ENCODE results near the gene CMTM1. TPM values are rescaled to one million over a fixed set of nuclear protein-coding genes. Genes with fewer than 3 reads are reported as not detected.

The CMTM1 gene
- total and polyA plus RNA-seq, 2 experiments from 2014 or later: 1.4 to 1.9 TPM

DNA sequence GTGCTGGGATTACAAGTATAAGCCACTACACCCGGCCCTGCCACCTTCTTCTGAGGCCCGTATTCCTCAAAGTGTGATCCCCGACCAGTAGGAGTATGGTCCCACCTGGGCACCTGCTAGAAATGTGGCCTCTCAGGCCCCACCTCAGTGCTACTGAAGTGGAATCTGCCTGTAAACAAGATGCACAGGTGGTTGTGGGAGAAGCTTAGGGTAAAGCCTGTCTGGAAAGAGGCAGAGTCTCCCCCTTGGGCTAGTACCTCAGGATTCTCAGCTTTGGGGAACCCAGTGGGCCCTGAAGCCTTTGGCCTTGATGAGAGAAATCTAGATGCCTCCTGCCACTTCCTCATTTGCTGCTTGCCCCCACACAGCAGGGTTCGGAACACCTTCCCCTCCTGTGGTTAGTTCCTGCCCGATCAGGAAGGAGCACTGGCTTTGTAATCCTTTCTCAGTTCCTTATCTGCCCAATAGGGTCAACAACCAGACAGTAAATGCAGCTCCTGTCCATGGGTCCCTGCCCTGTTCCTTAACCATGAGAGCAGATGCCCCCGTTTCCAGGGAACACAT lies 41.6 kb upstream of the CMTM1 start:
- Histone ChIP-seq H3F3A (replicated peaks; ENCODE audit: low read depth) (no peaks in the 10 kb centered on the region), H3K4me3 (no peak overlapping the region), H3K27ac (ENCODE audit: low read depth) (no peak overlapping the region), H3K36me3 (ENCODE audit: insufficient read depth) (no peaks in the 10 kb centered on the region), H3K79me2 (replicated peaks; ENCODE audit: insufficient read depth) (no peaks in the 10 kb centered on the region), H2AFZ (no peak overlapping the region), H3K4me2 (no peak overlapping the region), H3K9me2 (ENCODE audit: insufficient read depth) (no peaks in the 10 kb centered on the region), H4K20me1 (replicated peaks; ENCODE audit: insufficient read depth) (no peaks in the 10 kb centered on the region; the same call in 1 of the 2 replicates), H3K4me1 (ENCODE audit: insufficient read depth) (no peaks in the 10 kb centered on the region), H3K27me3 (ENCODE audit: insufficient read depth) (no peaks in the 10 kb centered on the region)
- no peak overlapping the region for H3K4me3 Mint-ChIP-seq
- TF ChIP-seq ZNF331 (CRISPR knock-in tag; IDR thresholded peaks at IDR 0.05; ENCODE audit: low read depth) (no peak), ZNF114 (CRISPR knock-in tag; IDR thresholded peaks at IDR 0.05) (no peak)
- peaks cover 4% of the 10 kb centered on the region for H3K27me3 Mint-ChIP-seq (ENCODE audit: insufficient read depth, low read depth, poor library complexity)
- no peaks in the 10 kb centered on the region; the same call in 2 of the 3 replicates for H3K9me3 Mint-ChIP-seq
- ATAC-seq: no peak
- H3K36me3 Mint-ChIP-seq (ENCODE audit: low read depth): 0 out of 3 replicates have a peak, but pooled peaks cover 3% of the 10 kb centered on the region
- H3K4me1 Mint-ChIP-seq: no peaks in the 10 kb centered on the region
- DNase-seq (ENCODE audit: low spot score): no peak
- no peak overlapping the region for H3K27ac Mint-ChIP-seq

DNA sequence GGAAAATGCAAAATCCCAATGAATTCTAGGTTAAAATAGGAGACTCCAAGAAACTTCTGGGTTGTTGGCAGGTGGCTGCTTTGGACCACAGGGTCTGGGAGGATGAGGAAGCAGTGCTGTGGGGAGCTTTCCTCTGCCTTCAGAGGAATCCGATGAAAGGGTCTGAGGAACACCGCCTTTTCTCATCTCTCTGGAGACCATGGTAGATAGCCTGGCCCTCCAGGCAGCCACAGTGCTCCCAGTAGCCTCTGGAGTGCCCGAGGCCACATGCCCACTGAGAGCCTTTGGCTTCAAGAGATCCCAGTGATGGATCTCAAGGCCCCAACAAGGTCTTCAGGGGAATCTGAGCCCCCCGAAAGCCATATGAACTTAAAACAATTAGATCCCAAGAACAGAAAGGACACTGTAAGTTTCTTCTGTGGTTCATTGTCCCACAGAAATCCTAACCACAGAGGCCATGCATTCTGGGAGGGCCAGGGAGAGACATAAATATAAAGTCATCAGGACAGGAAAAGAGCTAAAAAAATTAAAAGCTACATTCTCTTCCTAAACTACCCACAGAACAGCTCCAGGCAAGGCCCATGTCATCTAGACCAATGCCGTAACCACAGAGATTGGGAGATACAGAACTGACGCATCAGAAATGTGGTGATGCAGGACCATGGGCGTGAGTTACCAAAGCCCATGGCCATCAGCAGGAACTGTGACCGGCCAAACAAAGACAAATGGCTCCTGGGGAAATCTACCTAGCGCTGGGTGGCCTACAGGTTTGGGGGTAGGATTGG lies 40.7 kb upstream of the CMTM1 start:
- H3F3A ChIP-seq (replicated peaks; ENCODE audit: low read depth): no peaks in the 10 kb centered on the region
- no peaks in the 10 kb centered on the region for H3K9me2 ChIP-seq (ENCODE audit: insufficient read depth)
- Mint-ChIP-seq H3K9me3 (no peaks in the 10 kb centered on the region; the same call in 2 of the 3 replicates), H3K4me3 (no peak overlapping the region), H3K4me1 (no peaks in the 10 kb centered on the region), H3K27ac (no peak overlapping the region), H3K27me3 (ENCODE audit: insufficient read depth, low read depth, poor library complexity) (peaks cover 6% of the 10 kb centered on the region), H3K36me3 (ENCODE audit: low read depth) (0 out of 3 replicates have a peak, but pooled peaks cover 3% of the 10 kb centered on the region)
- H3K36me3 ChIP-seq (ENCODE audit: insufficient read depth): no peaks in the 10 kb centered on the region
- no peak overlapping the region for H3K4me3 ChIP-seq
- no peaks in the 10 kb centered on the region; the same call in 1 of the 2 replicates for H4K20me1 ChIP-seq (replicated peaks; ENCODE audit: insufficient read depth)
- H3K27me3 ChIP-seq (ENCODE audit: insufficient read depth): no peaks in the 10 kb centered on the region
- no peak overlapping the region for H3K4me2 ChIP-seq
- no peaks in the 10 kb centered on the region for H3K4me1 ChIP-seq (ENCODE audit: insufficient read depth)
- H3K27ac ChIP-seq (ENCODE audit: low read depth): no peak overlapping the region
- H2AFZ ChIP-seq: no peak overlapping the region
- H3K79me2 ChIP-seq (replicated peaks; ENCODE audit: insufficient read depth): no peaks in the 10 kb centered on the region
- ATAC-seq: no peak
- DNase-seq (ENCODE audit: low spot score): no peak
- TF ChIP-seq CREB1 (CRISPR knock-in tag; IDR thresholded peaks at IDR 0.05; ENCODE audit: low read depth): no peak
- TF ChIP-seq, protein P1, sequence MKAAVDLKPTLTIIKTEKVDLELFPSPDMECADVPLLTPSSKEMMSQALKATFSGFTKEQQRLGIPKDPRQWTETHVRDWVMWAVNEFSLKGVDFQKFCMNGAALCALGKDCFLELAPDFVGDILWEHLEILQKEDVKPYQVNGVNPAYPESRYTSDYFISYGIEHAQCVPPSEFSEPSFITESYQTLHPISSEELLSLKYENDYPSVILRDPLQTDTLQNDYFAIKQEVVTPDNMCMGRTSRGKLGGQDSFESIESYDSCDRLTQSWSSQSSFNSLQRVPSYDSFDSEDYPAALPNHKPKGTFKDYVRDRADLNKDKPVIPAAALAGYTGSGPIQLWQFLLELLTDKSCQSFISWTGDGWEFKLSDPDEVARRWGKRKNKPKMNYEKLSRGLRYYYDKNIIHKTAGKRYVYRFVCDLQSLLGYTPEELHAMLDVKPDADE (IDR thresholded peaks at IDR 0.05): no peak
- no peak for TF ChIP-seq ZNF114 (CRISPR knock-in tag; IDR thresholded peaks at IDR 0.05)
- no peak for TF ChIP-seq EZH2phosphoT487 (IDR thresholded peaks at IDR 0.05; ENCODE audit: unreplicated experiment)
- TF ChIP-seq, protein P2, sequence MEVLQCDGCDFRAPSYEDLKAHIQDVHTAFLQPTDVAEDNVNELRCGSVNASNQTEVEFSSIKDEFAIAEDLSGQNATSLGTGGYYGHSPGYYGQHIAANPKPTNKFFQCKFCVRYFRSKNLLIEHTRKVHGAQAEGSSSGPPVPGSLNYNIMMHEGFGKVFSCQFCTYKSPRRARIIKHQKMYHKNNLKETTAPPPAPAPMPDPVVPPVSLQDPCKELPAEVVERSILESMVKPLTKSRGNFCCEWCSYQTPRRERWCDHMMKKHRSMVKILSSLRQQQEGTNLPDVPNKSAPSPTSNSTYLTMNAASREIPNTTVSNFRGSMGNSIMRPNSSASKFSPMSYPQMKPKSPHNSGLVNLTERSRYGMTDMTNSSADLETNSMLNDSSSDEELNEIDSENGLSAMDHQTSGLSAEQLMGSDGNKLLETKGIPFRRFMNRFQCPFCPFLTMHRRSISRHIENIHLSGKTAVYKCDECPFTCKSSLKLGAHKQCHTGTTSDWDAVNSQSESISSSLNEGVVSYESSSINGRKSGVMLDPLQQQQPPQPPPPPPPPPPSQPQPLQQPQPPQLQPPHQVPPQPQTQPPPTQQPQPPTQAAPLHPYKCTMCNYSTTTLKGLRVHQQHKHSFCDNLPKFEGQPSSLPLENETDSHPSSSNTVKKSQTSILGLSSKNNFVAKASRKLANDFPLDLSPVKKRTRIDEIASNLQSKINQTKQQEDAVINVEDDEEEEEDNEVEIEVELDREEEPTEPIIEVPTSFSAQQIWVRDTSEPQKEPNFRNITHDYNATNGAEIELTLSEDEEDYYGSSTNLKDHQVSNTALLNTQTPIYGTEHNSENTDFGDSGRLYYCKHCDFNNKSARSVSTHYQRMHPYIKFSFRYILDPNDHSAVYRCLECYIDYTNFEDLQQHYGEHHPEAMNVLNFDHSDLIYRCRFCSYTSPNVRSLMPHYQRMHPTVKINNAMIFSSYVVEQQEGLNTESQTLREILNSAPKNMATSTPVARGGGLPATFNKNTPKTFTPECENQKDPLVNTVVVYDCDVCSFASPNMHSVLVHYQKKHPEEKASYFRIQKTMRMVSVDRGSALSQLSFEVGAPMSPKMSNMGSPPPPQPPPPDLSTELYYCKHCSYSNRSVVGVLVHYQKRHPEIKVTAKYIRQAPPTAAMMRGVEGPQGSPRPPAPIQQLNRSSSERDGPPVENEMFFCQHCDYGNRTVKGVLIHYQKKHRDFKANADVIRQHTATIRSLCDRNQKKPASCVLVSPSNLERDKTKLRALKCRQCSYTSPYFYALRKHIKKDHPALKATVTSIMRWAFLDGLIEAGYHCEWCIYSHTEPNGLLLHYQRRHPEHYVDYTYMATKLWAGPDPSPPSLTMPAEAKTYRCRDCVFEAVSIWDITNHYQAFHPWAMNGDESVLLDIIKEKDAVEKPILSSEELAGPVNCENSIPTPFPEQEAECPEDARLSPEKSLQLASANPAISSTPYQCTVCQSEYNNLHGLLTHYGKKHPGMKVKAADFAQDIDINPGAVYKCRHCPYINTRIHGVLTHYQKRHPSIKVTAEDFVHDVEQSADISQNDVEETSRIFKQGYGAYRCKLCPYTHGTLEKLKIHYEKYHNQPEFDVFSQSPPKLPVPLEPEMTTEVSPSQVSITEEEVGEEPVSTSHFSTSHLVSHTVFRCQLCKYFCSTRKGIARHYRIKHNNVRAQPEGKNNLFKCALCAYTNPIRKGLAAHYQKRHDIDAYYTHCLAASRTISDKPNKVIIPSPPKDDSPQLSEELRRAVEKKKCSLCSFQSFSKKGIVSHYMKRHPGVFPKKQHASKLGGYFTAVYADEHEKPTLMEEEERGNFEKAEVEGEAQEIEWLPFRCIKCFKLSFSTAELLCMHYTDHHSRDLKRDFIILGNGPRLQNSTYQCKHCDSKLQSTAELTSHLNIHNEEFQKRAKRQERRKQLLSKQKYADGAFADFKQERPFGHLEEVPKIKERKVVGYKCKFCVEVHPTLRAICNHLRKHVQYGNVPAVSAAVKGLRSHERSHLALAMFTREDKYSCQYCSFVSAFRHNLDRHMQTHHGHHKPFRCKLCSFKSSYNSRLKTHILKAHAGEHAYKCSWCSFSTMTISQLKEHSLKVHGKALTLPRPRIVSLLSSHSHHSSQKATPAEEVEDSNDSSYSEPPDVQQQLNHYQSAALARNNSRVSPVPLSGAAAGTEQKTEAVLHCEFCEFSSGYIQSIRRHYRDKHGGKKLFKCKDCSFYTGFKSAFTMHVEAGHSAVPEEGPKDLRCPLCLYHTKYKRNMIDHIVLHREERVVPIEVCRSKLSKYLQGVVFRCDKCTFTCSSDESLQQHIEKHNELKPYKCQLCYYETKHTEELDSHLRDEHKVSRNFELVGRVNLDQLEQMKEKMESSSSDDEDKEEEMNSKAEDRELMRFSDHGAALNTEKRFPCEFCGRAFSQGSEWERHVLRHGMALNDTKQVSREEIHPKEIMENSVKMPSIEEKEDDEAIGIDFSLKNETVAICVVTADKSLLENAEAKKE (CRISPR knock-in tag; IDR thresholded peaks at IDR 0.05): no peak
- TF ChIP-seq NANOG (IDR thresholded peaks at IDR 0.05; ENCODE audit: borderline replicate concordance): no peak
- TF ChIP-seq, protein P3, sequence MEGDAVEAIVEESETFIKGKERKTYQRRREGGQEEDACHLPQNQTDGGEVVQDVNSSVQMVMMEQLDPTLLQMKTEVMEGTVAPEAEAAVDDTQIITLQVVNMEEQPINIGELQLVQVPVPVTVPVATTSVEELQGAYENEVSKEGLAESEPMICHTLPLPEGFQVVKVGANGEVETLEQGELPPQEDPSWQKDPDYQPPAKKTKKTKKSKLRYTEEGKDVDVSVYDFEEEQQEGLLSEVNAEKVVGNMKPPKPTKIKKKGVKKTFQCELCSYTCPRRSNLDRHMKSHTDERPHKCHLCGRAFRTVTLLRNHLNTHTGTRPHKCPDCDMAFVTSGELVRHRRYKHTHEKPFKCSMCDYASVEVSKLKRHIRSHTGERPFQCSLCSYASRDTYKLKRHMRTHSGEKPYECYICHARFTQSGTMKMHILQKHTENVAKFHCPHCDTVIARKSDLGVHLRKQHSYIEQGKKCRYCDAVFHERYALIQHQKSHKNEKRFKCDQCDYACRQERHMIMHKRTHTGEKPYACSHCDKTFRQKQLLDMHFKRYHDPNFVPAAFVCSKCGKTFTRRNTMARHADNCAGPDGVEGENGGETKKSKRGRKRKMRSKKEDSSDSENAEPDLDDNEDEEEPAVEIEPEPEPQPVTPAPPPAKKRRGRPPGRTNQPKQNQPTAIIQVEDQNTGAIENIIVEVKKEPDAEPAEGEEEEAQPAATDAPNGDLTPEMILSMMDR (conservative IDR thresholded peaks at IDR 0.05; ENCODE audit: low read depth in 2 of 2): no peak
